Umbilical cord (tissue), 2 donors: ENCODE results near the gene ZNRF4. TPM values are rescaled to one million over a fixed set of nuclear protein-coding genes. Genes with fewer than 3 reads are reported as not detected.

Experiments used
- DNase-seq: peaks from one replicate; pipeline ENCODE4 v3.0.0-alpha.2; 2015; ENCODE audit warnings: low spot score
- total RNA-seq: library from RNA; depleted of rRNA; stranded (reverse); fragments of >200 nt; gene quantifications from one replicate; pipeline ENCODE4 v1.2.3, GENCODE V29; 2014; ENCODE audit warnings: low replicate concordance; ENCODE audit not compliant: insufficient read depth

The ZNRF4 gene
- total RNA-seq, 1 donor from 2014 or later, result not detected

- no peak for DNase-seq
These were observed 11.5 kb upstream of the ZNRF4 start for GRCh38 chr19:5443723-5444122.

- no peak for DNase-seq
These were observed 10.8 kb upstream of the ZNRF4 start for GRCh38 chr19:5444431-5444830.

- no peak for DNase-seq
These were observed 10.1 kb upstream of the ZNRF4 start for GRCh38 chr19:5445071-5445470.

- no peak for DNase-seq
These were observed 9.6 kb upstream of the ZNRF4 start for GRCh38 chr19:5445561-5446055.

GRCh38 chr19:5447700-5448311, 7.4 kb upstream of the ZNRF4 start:
- no peak for DNase-seq

- DNase-seq, result no peak
These were observed 6.8 kb upstream of the ZNRF4 start for GRCh38 chr19:5448374-5448773.

GRCh38 chr19:5450482-5451126, 4.6 kb upstream of the ZNRF4 start:
- DNase-seq, result no peak

- no peak for DNase-seq
These were observed 3.7 kb upstream of the ZNRF4 start for GRCh38 chr19:5451494-5451893.

- DNase-seq, result no peak
These were observed 2.3 kb upstream of the ZNRF4 start for GRCh38 chr19:5452594-5453565.

GRCh38 chr19:5454743-5455142, 474 bp upstream of the ZNRF4 start:
- no peak for DNase-seq

- no peak for DNase-seq
These were observed 1.1 kb downstream of the ZNRF4 start for GRCh38 chr19:5456130-5456840.

- DNase-seq, result no peak
These were observed 1.6 kb downstream of the ZNRF4 start for GRCh38 chr19:5456841-5457200.

GRCh38 chr19:5457709-5458108, 2.5 kb downstream of the ZNRF4 start:
- DNase-seq, result no peak

- DNase-seq, result no peak
These were observed 3.2 kb downstream of the ZNRF4 start for GRCh38 chr19:5458420-5458819.

GRCh38 chr19:5459360-5459759, 4.1 kb downstream of the ZNRF4 start:
- peak; percentile 63 for DNase-seq

GRCh38 chr19:5460748-5461147, 5.5 kb downstream of the ZNRF4 start:
- DNase-seq, result no peak

- DNase-seq, result no peak
These were observed 8.7 kb downstream of the ZNRF4 start for GRCh38 chr19:5463959-5464358.

- no peak for DNase-seq
These were observed 10.9 kb downstream of the ZNRF4 start for GRCh38 chr19:5466072-5466471.

- no peak for DNase-seq
These were observed 11.6 kb downstream of the ZNRF4 start for GRCh38 chr19:5466814-5467291.

GRCh38 chr19:5470264-5470671, 15.1 kb downstream of the ZNRF4 start:
- peak; percentile 44 for DNase-seq

- DNase-seq, result peak; percentile 71
These were observed 17.1 kb downstream of the ZNRF4 start for GRCh38 chr19:5472286-5472685.

GRCh38 chr19:5473646-5474045, 18.4 kb downstream of the ZNRF4 start:
- no peak for DNase-seq
